ENCODE data around the gene ARRDC1. TPM values are rescaled to one million over a fixed set of nuclear protein-coding genes. Genes with fewer than 3 reads are reported as not detected.

Gene ARRDC1
- total RNA-seq, 4 donors from 2014 or later: 132 to 560 (median 370) TPM

DNA sequence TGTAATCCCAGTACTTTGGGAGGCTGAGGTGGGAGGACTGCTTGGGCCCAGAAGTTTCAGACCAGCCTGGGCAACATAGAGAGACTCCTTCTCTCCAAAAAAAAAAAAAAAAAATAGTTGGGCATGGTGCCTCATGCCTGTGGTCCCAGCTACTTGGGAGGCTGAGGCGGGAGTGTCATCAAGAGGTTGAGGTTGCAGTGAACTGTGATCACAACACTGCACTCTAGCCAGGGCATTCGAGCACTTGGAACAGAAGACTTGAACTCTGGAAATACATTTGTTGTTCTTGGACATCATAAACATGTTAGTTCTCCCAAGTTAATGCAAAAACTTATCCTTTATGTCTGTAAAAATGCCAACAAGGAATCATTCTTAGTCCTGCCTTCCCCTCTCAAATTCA lies 42.9 kb downstream of the ARRDC1 start:
- Histone ChIP-seq H3K27me3 (no peaks in the 10 kb centered on the region), H3K36me3 (peaks cover 0 to 5% (median 0%) of the 10 kb centered on the region in 4 donors), H3K4me3 (no peak overlapping the region), H3K9me3 (no peaks in the 10 kb centered on the region), H3K4me1 (peaks cover 0 to 7% (median 0%) of the 10 kb centered on the region in 4 donors), H3K27ac (no peak overlapping the region)
- in situ Hi-C loops (cut with MboI; ENCODE audit: low pct_ligation_motif_present in 1 of 4, low pct_unique_long_range_greater_than_20kb in 1 of 4, low sequenced_read_pairs in 3 of 4) (no loop called here), intact Hi-C loops (cut with DNase I; ENCODE audit: low total_unique reads) (no loop called here)
- no peak for DNase-seq
- TF ChIP-seq EP300 (IDR thresholded peaks at IDR 0.05; ENCODE audit: low read depth) (no peak), POLR2A (IDR thresholded peaks at IDR 0.05) (no peak), POLR2AphosphoS5 (IDR thresholded peaks at IDR 0.05) (no peak)
- TF ChIP-seq, protein P1, sequence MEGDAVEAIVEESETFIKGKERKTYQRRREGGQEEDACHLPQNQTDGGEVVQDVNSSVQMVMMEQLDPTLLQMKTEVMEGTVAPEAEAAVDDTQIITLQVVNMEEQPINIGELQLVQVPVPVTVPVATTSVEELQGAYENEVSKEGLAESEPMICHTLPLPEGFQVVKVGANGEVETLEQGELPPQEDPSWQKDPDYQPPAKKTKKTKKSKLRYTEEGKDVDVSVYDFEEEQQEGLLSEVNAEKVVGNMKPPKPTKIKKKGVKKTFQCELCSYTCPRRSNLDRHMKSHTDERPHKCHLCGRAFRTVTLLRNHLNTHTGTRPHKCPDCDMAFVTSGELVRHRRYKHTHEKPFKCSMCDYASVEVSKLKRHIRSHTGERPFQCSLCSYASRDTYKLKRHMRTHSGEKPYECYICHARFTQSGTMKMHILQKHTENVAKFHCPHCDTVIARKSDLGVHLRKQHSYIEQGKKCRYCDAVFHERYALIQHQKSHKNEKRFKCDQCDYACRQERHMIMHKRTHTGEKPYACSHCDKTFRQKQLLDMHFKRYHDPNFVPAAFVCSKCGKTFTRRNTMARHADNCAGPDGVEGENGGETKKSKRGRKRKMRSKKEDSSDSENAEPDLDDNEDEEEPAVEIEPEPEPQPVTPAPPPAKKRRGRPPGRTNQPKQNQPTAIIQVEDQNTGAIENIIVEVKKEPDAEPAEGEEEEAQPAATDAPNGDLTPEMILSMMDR (IDR thresholded peaks at IDR 0.05): no peak
- WGBS, 2 donors (ENCODE audit: low coverage in 1 of 2): 89 to 94% methylated on average over 2 of the region's 2 CpGs

DNA sequence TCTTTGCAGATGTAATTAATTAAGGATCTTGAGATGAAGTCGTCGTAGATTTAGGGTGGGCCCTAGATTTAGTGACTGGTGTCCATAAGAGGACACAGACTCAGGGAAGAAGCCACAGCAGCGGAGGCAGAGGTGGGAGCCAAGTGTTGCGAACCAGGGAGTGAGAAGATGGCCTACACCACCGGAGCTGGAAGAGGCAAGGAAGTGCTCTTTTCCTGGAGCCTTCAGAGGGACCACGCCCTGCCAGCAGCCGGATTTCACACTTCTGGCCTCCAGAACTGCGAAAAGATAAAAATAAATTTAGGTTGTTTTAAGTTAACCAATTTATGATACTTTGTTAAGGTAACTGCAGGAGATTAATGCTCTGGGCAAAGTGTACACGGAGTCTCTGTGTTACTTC lies 44.1 kb downstream of the ARRDC1 start:
- H3K36me3 ChIP-seq: peaks cover 0 to 5% (median 0%) of the 10 kb centered on the region in 4 donors
- 83 to 84% methylated on average over 6 to 9 of the region's 9 CpGs for WGBS, 2 donors (ENCODE audit: low coverage in 1 of 2)
- no peak for TF ChIP-seq POLR2A (IDR thresholded peaks at IDR 0.05)
- TF ChIP-seq EP300 (IDR thresholded peaks at IDR 0.05; ENCODE audit: low read depth): no peak
- TF ChIP-seq POLR2AphosphoS5 (IDR thresholded peaks at IDR 0.05): no peak
- TF ChIP-seq, protein P1 (IDR thresholded peaks at IDR 0.05): no peak
- in situ Hi-C loops (cut with MboI; ENCODE audit: low pct_ligation_motif_present in 1 of 4, low pct_unique_long_range_greater_than_20kb in 1 of 4, low sequenced_read_pairs in 3 of 4): no loop called here
- intact Hi-C loops (cut with DNase I; ENCODE audit: low total_unique reads): no loop called here
- no peak overlapping the region for H3K27ac ChIP-seq
- H3K9me3 ChIP-seq: no peaks in the 10 kb centered on the region
- no peak for DNase-seq
- no peak overlapping the region for H3K4me3 ChIP-seq
- no peaks in the 10 kb centered on the region for H3K27me3 ChIP-seq
- H3K4me1 ChIP-seq: peaks cover 0 to 7% (median 0%) of the 10 kb centered on the region in 4 donors

DNA sequence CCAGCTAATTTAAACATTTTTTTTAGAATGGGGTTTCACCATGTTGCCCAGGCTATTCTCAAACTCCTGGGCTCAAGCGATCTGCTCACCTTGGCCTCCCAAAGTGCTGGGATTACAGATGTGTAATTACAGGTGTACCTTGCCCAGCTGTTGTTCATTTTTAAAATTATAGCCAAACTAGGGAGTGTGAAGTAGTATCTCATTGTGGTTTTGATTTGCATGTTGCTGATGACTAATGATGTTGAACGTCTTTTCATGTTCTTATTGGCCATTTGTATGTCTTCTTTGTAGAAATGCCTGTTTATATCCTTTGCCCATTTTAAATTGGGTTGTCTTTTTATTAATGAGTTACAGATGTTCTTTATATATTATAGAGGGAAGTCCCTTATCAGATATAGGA lies 44.8 kb downstream of the ARRDC1 start:
- peaks cover 0 to 7% (median 0%) of the 10 kb centered on the region in 4 donors for H3K4me1 ChIP-seq
- WGBS, 2 donors (ENCODE audit: low coverage in 1 of 2): 85 to 87% methylated on average over 2 of the region's 2 CpGs
- in situ Hi-C loops (cut with MboI; ENCODE audit: low pct_ligation_motif_present in 1 of 4, low pct_unique_long_range_greater_than_20kb in 1 of 4, low sequenced_read_pairs in 3 of 4) (no loop called here), intact Hi-C loops (cut with DNase I; ENCODE audit: low total_unique reads) (no loop called here)
- no peak for TF ChIP-seq EP300 (IDR thresholded peaks at IDR 0.05; ENCODE audit: low read depth)
- TF ChIP-seq POLR2A (IDR thresholded peaks at IDR 0.05): no peak
- TF ChIP-seq, protein P1 (IDR thresholded peaks at IDR 0.05): no peak
- no peak for TF ChIP-seq POLR2AphosphoS5 (IDR thresholded peaks at IDR 0.05)
- DNase-seq: no peak
- H3K27me3 ChIP-seq: no peaks in the 10 kb centered on the region
- H3K9me3 ChIP-seq: no peaks in the 10 kb centered on the region
- H3K4me3 ChIP-seq: no peak overlapping the region
- H3K27ac ChIP-seq: no peak overlapping the region
- peaks cover 0 to 5% (median 0%) of the 10 kb centered on the region in 4 donors for H3K36me3 ChIP-seq

GRCh38 chr9:137650779-137651178 lies 45.3 kb downstream of the ARRDC1 start:
- TF ChIP-seq POLR2AphosphoS5 (IDR thresholded peaks at IDR 0.05): no peak
- DNase-seq: no peak
- H3K4me3 ChIP-seq: no peak overlapping the region
- H3K27ac ChIP-seq: no peak overlapping the region
- WGBS, 2 donors (ENCODE audit: low coverage in 1 of 2): 73 to 84% methylated on average over 2 to 7 of the region's 7 CpGs
- H3K27me3 ChIP-seq: no peaks in the 10 kb centered on the region
- in situ Hi-C loops (cut with MboI; ENCODE audit: low pct_ligation_motif_present in 1 of 4, low pct_unique_long_range_greater_than_20kb in 1 of 4, low sequenced_read_pairs in 3 of 4): no loop called here
- intact Hi-C loops (cut with DNase I; ENCODE audit: low total_unique reads): no loop called here
- no peaks in the 10 kb centered on the region for H3K9me3 ChIP-seq
- peaks cover 0 to 7% (median 0%) of the 10 kb centered on the region in 4 donors for H3K4me1 ChIP-seq
- peaks cover 0 to 5% (median 0%) of the 10 kb centered on the region in 4 donors for H3K36me3 ChIP-seq

GRCh38 chr9:137656416-137656815 lies 50.9 kb downstream of the ARRDC1 start:
- no peak for DNase-seq
- TF ChIP-seq POLR2A (IDR thresholded peaks at IDR 0.05) (no peak), POLR2AphosphoS5 (IDR thresholded peaks at IDR 0.05) (no peak), EP300 (IDR thresholded peaks at IDR 0.05; ENCODE audit: low read depth) (no peak)
- TF ChIP-seq, protein P1 (IDR thresholded peaks at IDR 0.05): no peak
- H3K4me3 ChIP-seq: no peak overlapping the region
- H3K36me3 ChIP-seq: peaks cover 0 to 4% (median 0%) of the 10 kb centered on the region in 4 donors
- no peaks in the 10 kb centered on the region for H3K9me3 ChIP-seq
- intact Hi-C loops (cut with DNase I; ENCODE audit: low total_unique reads) (no loop called here), in situ Hi-C loops (cut with MboI; ENCODE audit: low pct_ligation_motif_present in 1 of 4, low pct_unique_long_range_greater_than_20kb in 1 of 4, low sequenced_read_pairs in 3 of 4) (no loop called here)
- no peak overlapping the region for H3K27ac ChIP-seq
- H3K4me1 ChIP-seq: peaks cover 0 to 5% (median 0%) of the 10 kb centered on the region in 4 donors
- H3K27me3 ChIP-seq: no peaks in the 10 kb centered on the region
- WGBS, 2 donors (ENCODE audit: low coverage in 1 of 2): 95 to 97% methylated on average over 6 of the region's 6 CpGs
